ENCODE results near the gene CIB4. TPM values are rescaled to one million over a fixed set of nuclear protein-coding genes. Genes with fewer than 3 reads are reported as not detected.

Gene CIB4
- total RNA-seq, 1 donor from 2014 or later: not detected

DNA sequence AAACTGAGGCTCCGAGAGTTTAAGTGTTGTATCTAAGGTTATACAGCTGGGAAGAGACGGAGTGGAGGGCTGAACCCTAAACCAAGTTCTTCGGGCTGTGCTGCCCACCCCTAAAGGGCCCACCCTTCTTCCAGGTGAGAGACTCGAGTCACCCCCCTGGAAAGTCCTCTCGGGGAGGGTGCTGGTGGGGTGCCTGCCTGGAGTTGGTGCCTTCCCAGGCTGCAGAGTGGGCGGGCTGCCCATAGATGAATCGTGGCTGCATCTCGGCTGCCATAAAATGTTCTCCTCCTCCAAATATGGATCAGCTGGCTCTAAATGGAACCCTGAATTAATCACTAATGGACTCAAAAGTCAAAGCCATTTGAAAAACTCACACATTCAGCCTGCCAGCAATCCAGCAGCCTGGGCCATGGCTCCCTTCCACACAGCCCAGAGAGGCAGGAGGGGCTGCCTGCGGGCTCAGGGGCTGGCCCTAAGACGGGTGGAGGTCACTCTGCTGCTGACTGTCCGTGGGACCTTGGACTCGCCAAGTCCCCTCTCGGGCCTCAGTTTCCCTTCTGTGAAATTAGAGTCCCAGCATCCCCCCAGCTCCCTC, 7.7 kb downstream of the CIB4 start:
- H3K4me3 ChIP-seq (ENCODE audit: low read depth, low read length): no peak overlapping the region
- no peaks in the 10 kb centered on the region for H3K27me3 ChIP-seq (ENCODE audit: control insufficient read depth, insufficient read depth, low read length)
- no peaks in the 10 kb centered on the region for H3K36me3 ChIP-seq (ENCODE audit: control insufficient read depth, insufficient read depth, low read length)
- TF ChIP-seq, protein P1, sequence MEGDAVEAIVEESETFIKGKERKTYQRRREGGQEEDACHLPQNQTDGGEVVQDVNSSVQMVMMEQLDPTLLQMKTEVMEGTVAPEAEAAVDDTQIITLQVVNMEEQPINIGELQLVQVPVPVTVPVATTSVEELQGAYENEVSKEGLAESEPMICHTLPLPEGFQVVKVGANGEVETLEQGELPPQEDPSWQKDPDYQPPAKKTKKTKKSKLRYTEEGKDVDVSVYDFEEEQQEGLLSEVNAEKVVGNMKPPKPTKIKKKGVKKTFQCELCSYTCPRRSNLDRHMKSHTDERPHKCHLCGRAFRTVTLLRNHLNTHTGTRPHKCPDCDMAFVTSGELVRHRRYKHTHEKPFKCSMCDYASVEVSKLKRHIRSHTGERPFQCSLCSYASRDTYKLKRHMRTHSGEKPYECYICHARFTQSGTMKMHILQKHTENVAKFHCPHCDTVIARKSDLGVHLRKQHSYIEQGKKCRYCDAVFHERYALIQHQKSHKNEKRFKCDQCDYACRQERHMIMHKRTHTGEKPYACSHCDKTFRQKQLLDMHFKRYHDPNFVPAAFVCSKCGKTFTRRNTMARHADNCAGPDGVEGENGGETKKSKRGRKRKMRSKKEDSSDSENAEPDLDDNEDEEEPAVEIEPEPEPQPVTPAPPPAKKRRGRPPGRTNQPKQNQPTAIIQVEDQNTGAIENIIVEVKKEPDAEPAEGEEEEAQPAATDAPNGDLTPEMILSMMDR (IDR thresholded peaks at IDR 0.05; ENCODE audit: insufficient read depth, low read length, poor library complexity, severe bottlenecking): no peak
- no peak for DNase-seq (ENCODE audit: low read depth)

DNA sequence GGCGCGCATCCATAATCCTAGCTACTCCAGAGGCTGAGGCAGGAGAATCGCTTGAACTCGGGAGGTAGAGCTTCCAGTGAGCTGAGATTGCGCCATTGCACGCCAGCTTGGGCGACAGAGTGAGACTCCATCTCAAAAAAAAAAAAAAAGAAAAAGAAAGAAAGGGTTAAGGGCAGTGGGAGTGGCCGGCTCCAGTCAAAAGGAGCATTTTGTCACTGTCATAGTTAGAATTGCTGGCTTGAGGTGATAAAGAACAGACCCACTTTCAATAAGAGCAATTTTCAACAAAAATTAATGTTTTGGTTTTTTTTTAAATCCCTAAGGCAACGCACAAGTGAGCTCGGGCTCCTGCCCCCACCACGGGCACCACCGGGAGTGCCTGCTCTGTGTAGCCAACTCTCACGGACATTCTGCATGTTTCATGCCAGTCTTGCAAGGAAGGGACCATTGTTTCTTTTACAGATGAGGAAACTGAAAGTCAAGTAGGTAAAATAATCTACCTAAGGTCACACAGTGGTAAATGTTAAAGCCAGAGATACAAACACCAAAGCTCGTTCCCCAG, 8.5 kb downstream of the CIB4 start:
- Histone ChIP-seq H3K4me3 (ENCODE audit: low read depth, low read length) (no peak overlapping the region), H3K36me3 (ENCODE audit: control insufficient read depth, insufficient read depth, low read length) (no peaks in the 10 kb centered on the region), H3K27me3 (ENCODE audit: control insufficient read depth, insufficient read depth, low read length) (no peaks in the 10 kb centered on the region)
- TF ChIP-seq, protein P1 (IDR thresholded peaks at IDR 0.05; ENCODE audit: insufficient read depth, low read length, poor library complexity, severe bottlenecking): no peak
- DNase-seq (ENCODE audit: low read depth): no peak

DNA sequence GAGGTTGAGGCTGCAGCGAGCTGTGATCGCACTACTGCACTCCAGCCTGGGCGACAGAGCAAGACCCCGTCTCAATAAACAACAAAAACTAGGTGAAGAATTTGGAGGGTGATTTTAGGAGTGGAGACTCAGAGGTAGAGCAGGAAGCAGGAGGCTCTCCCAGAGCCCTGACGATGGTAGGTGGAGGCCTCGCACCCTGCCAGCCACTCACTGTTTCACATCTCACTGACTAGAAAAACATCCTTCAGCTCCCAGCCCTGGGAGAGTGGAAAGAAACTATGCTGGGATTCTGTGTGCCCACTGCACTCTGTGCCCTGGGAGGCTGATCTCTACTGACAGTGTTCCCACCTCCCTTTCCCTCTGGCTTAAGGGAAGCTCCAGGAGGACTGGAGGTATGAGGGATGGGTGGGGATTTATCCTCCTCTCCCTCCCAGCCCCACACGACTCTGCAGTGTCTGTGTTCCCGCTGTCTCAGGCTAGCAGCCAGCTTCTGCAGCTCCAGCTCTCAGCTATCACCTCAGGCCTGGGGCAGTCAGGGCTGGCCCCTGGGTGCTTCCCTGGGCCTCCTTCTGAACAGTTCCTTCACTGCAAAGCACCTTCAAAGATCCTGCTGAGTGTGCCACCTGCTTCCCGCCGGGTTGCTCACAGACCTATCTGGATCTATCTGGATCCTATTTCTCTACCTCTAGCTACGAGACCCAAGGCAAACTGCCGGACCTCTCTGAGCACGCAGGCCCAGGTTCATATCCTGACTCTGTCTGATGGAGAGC, 9.6 kb downstream of the CIB4 start:
- H3K36me3 ChIP-seq (ENCODE audit: control insufficient read depth, insufficient read depth, low read length): no peaks in the 10 kb centered on the region
- DNase-seq (ENCODE audit: low read depth): no peak
- TF ChIP-seq, protein P1 (IDR thresholded peaks at IDR 0.05; ENCODE audit: insufficient read depth, low read length, poor library complexity, severe bottlenecking): no peak
- H3K4me3 ChIP-seq (ENCODE audit: low read depth, low read length): no peak overlapping the region
- no peaks in the 10 kb centered on the region for H3K27me3 ChIP-seq (ENCODE audit: control insufficient read depth, insufficient read depth, low read length)

DNA sequence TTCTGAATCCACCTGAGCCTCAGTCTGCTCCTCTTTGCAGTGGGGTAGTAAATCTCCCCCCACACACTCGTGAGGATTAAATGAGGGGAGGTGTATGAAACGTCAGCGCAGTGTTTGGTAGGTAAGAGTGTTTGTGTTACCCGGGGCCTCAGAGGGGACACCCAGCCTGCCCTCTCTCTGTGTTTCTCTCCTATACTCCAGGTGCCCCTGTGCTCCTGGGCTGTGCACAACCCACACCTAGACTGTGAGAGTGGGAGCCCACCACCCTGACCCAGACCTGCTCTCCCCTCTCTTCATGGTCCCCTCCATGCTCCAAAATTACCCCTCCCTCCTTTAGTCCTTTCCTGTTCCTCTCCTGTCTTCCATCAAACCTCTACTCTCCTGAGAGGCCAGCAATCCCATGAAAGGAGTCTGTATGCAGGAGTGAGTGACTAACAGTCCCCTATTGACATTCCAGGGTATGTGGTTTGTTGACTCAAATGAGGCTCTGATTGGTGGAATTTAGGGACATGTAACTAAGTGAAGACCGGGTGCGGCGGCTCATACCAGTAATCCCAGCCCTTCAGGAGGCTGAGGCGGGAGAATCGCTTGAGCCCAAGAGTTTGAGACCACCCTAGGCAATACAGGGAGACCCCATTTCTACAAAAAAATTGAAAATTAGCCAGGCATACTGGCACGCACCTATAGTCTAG, 10.4 kb downstream of the CIB4 start:
- H3K36me3 ChIP-seq (ENCODE audit: control insufficient read depth, insufficient read depth, low read length): no peaks in the 10 kb centered on the region
- TF ChIP-seq, protein P1 (IDR thresholded peaks at IDR 0.05; ENCODE audit: insufficient read depth, low read length, poor library complexity, severe bottlenecking): no peak
- H3K27me3 ChIP-seq (ENCODE audit: control insufficient read depth, insufficient read depth, low read length): no peaks in the 10 kb centered on the region
- H3K4me3 ChIP-seq (ENCODE audit: low read depth, low read length): no peak overlapping the region
- peak; percentile 54 for DNase-seq (ENCODE audit: low read depth)

DNA sequence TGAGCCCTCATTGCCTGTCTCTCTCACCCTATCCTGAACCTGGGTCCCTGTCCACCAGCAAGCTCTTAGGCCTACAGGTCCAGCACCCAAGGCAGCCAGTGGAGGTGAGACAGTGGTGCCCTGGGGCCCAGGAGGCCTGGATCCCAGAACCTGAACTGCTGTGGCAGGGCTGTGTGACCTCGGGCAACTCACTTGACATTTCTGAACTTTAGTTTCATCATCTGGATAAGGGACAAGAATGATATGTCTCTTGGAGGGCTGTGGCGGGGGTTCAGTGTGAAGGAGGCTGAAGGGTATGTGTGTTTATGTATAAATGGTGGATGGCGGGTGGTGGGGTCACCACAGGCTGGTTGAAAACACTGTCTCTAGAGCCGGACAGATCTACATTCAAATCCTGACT, 10.9 kb downstream of the CIB4 start:
- TF ChIP-seq, protein P1 (IDR thresholded peaks at IDR 0.05; ENCODE audit: insufficient read depth, low read length, poor library complexity, severe bottlenecking): no peak
- Histone ChIP-seq H3K4me3 (ENCODE audit: low read depth, low read length) (no peak overlapping the region), H3K36me3 (ENCODE audit: control insufficient read depth, insufficient read depth, low read length) (no peaks in the 10 kb centered on the region), H3K27me3 (ENCODE audit: control insufficient read depth, insufficient read depth, low read length) (no peaks in the 10 kb centered on the region)
- no peak for DNase-seq (ENCODE audit: low read depth)
